HUDEP-2 (cell line): ENCODE data around the gene MLLT1.
"Not testable (repeated sequence)": the region's sequence is repeated elsewhere in the genome, so short reads cannot be mapped to it uniquely, and the experiment has no call there.

Source experiments
- DNase-seq, 76 experiments: peaks; one replicate each; lab custom pipeline; 2025; ENCODE audit not compliant: unreplicated experiment in 76 of 76; lab: John Stamatoyannopoulos, UW

Gene MLLT1

GRCh38 chr19:6279931-6280591 is at the start of gene MLLT1:
MLLT1 (minus strand) TSS chr19:6279975; CDS start chr19:6279784, 191 bp downstream.
- DNase-seq = peak; percentile 49 to 99 (median 98)

- no peak for DNase-seq
Measured at GRCh38 chr19:6326815-6327214, 47.0 kb upstream of the MLLT1 start.

- DNase-seq = no peak
Measured at GRCh38 chr19:6325614-6326013, 45.8 kb upstream of the MLLT1 start.

GRCh38 chr19:6324757-6325156 is 45.0 kb upstream of the MLLT1 start:
- DNase-seq = no peak

GRCh38 chr19:6322284-6322683 is 42.5 kb upstream of the MLLT1 start:
- no peak for DNase-seq

- no peak for DNase-seq
Measured at GRCh38 chr19:6319376-6319775, 39.6 kb upstream of the MLLT1 start.

- DNase-seq = no peak
Measured at GRCh38 chr19:6318772-6319171, 39.0 kb upstream of the MLLT1 start.

GRCh38 chr19:6315646-6316045 is 35.9 kb upstream of the MLLT1 start:
- DNase-seq = not testable (repeated sequence)

- DNase-seq = no peak
Measured at GRCh38 chr19:6313398-6313969, 33.7 kb upstream of the MLLT1 start.

GRCh38 chr19:6312018-6312417 is 32.2 kb upstream of the MLLT1 start:
- peak in 1 of 76 experiments; percentile 1 for DNase-seq

GRCh38 chr19:6298413-6298812 is 18.6 kb upstream of the MLLT1 start:
- no peak for DNase-seq

- no peak for DNase-seq
Measured at GRCh38 chr19:6297202-6297601, 17.4 kb upstream of the MLLT1 start.

GRCh38 chr19:6292006-6292405 is 12.2 kb upstream of the MLLT1 start:
- no peak for DNase-seq

GRCh38 chr19:6288737-6289136 is 9.0 kb upstream of the MLLT1 start:
- DNase-seq = no peak

GRCh38 chr19:6287269-6287885 is 7.6 kb upstream of the MLLT1 start:
- no peak for DNase-seq

- no peak for DNase-seq
Measured at GRCh38 chr19:6286676-6287075, 6.9 kb upstream of the MLLT1 start.

- DNase-seq = not testable (repeated sequence)
Measured at GRCh38 chr19:6282393-6282792, 2.6 kb upstream of the MLLT1 start.

GRCh38 chr19:6279620-6279930 is 200 bp downstream of the MLLT1 start:
- no peak for DNase-seq

GRCh38 chr19:6278740-6279619 is 795 bp downstream of the MLLT1 start:
- peak in 2 of 76 experiments; percentile 23 to 41 for DNase-seq

GRCh38 chr19:6278051-6278450 is 1.7 kb downstream of the MLLT1 start:
- no peak for DNase-seq

- peak in 56 of 76 experiments; percentile 16 to 87 (median 58) for DNase-seq
Measured at GRCh38 chr19:6276447-6276846, 3.3 kb downstream of the MLLT1 start.
